C4-2B (cell line): Measurements from ENCODE around the gene E4F1.

Experiments used
- H3K27ac ChIP-seq: fragments of 450-650 bp; 2 replicates; pipeline ENCODE4 v1.5.1; 2017
- ZFX ChIP-seq: fragments of 450-650 bp; IDR thresholded peaks from 2 replicates; pipeline ENCODE4 v1.6.1; 2017
- TF ChIP-seq, protein P1 (sequence below): fragments of 450-650 bp; conservative IDR thresholded peaks from 2 replicates; pipeline ENCODE4 v1.5.1; 2017; ENCODE audit warnings: mild to moderate bottlenecking

The E4F1 gene

DNA sequence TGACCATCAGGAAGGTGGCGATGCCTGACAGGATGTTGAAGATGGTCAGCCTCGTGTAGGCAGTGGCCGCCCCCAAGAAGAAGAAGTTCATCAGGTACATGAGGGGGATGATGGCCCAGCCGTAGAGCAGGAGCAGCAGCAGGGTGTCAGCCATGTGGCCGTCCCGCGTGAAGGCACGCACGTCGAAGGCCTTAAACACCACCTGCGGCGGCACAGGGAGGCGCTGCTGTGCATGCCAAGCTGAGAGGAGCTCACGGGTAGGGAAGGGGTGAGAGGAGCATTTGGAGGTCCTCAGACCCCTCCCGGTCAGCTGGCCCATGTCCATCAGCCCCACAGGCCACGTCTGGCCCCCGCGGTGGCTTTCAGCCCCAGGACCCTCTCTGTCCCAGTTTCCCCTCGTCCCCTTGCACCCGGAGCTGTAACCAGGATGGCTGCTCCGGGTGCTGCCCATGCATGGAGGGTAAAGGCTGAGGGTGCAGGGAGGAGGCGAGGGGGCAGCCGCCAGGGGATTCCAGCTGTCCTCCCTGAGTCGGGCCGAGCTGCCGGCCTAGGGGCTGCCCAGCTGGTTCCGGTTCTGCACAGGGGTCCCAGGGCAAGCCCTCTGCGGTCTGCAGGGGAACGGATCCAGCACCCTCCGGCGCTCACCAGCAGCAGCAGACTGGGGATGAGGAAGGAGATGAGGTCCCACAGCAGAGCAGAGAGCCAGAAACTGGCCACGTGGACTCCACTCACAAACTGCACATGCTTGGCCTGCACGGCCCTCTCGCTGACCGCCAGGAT is 61.6 kb downstream of the E4F1 start:
- no peak overlapping the region for H3K27ac ChIP-seq
- no peak for TF ChIP-seq ZFX
- TF ChIP-seq, protein P1, sequence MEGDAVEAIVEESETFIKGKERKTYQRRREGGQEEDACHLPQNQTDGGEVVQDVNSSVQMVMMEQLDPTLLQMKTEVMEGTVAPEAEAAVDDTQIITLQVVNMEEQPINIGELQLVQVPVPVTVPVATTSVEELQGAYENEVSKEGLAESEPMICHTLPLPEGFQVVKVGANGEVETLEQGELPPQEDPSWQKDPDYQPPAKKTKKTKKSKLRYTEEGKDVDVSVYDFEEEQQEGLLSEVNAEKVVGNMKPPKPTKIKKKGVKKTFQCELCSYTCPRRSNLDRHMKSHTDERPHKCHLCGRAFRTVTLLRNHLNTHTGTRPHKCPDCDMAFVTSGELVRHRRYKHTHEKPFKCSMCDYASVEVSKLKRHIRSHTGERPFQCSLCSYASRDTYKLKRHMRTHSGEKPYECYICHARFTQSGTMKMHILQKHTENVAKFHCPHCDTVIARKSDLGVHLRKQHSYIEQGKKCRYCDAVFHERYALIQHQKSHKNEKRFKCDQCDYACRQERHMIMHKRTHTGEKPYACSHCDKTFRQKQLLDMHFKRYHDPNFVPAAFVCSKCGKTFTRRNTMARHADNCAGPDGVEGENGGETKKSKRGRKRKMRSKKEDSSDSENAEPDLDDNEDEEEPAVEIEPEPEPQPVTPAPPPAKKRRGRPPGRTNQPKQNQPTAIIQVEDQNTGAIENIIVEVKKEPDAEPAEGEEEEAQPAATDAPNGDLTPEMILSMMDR, result no peak
